Ovary (tissue), 9 donors: ENCODE data around the gene SVEP1. TPM values are rescaled to one million over a fixed set of nuclear protein-coding genes. Genes with fewer than 3 reads are reported as not detected.
"Not testable (repeated sequence)": the region's sequence is repeated elsewhere in the genome, so short reads cannot be mapped to it uniquely, and the experiment has no call there.

Experiments
- DNase-seq, 5 donors: peaks; one replicate each; pipeline ENCODE4 v3.0.0-alpha.2; 2019 to 2020
- H3K27ac ChIP-seq, 2 donors: fragments of 200-600 bp; one replicate each; pipeline versions ENCODE4 v1.5.1 to v1.8.0; 2019 to 2022
- H3K27me3 ChIP-seq: fragments of 200-600 bp; one replicate; pipeline ENCODE4 v1.8.0; 2022
- H3K36me3 ChIP-seq: fragments of 200-600 bp; sonication (generic); one replicate; pipeline ENCODE4 v1.5.1; 2019
- H3K4me1 ChIP-seq: one replicate; pipeline ENCODE4 v1.8.1; 2013; ENCODE audit warnings: mild to moderate bottlenecking, moderate library complexity; ENCODE audit not compliant: insufficient read depth
- H3K4me3 ChIP-seq: fragments of 200-600 bp; sonication (generic); one replicate; pipeline ENCODE4 v1.5.1; 2017
- H3K9me3 ChIP-seq, 2 donors: fragments of 200-600 bp in 1 of 2; sonication (generic) in 1 of 2; one replicate each; pipeline versions ENCODE4 v1.5.1 to v1.8.1; 2013 to 2019; ENCODE audit warnings: mild to moderate bottlenecking in 1 of 2, moderate library complexity in 1 of 2
- CTCF ChIP-seq, 3 donors: fragments of 450-650 bp in 2 of 3; fragments of 200-600 bp in 1 of 3; IDR thresholded peaks; one replicate each; pipeline versions ENCODE4 v1.5.1 to v1.8.0; 2016 to 2022; ENCODE audit warnings: antibody characterized with exemption in 3 of 3, mild to moderate bottlenecking in 1 of 3
- EP300 ChIP-seq: sonication (generic); formaldehyde crosslinking; IDR thresholded peaks from one replicate; pipeline ENCODE4 v1.6.1; 2017; ENCODE audit warnings: antibody characterized with exemption
- POLR2A ChIP-seq: fragments of 450-650 bp; IDR thresholded peaks from one replicate; pipeline ENCODE4 v1.6.1; 2017; ENCODE audit warnings: antibody characterized with exemption, mild to moderate bottlenecking, moderate library complexity
- WGBS, 3 donors: extraction: QIAGEN DNeasy Blood & Tissue Kit in 1 of 3; methylation state at CpG; one replicate each; pipeline versions ENCODE4 v1.1.5 to v1.1.7; 2013 to 2017; 5-methylcytosine and 5-hydroxymethylcytosine counted together
- intact Hi-C, 4 donors: fragments of 100-400 bp; cut with DNase I; formaldehyde crosslinking; loops; one replicate each; pipeline versions ENCODE4 v1.11.0 to v1.15.1; 2022 to 2023
- polyA plus RNA-seq, 2 donors: library from polyadenylated mRNA; stranded (reverse); fragments of 200-250 nt in 1 of 2; fragments of 350-450 nt in 1 of 2; fragmentation: Illumina TruSeq in 1 of 2; extraction: RNeasy Lipid Tissue Mini Kit (QIAGEN cat#74804) in 1 of 2; gene quantifications; one replicate each; pipeline ENCODE4 v1.2.3, GENCODE V29; 2013 to 2014
- total RNA-seq, 7 donors: library from RNA; depleted of rRNA in 2 of 7; stranded (reverse); fragments of >200 nt in 2 of 7; fragmentation: NEBNext Ultra II Directional in 3 of 7; extraction: Animal tissue kit (Norgen Biotek cat#: 25700) in 3 of 7; gene quantifications; one replicate each; pipeline versions ENCODE4 v1.1.0 to v1.2.4, GENCODE V29; 2016 to 2023
- donor health status: DM: no; HTN: no; CAD: no; lungs with moderate emphysema.
- donor health status: DM: no; HTN: no; CAD: no.
- donor health status: Bipolar disorder and iron deficiency.
- donor health status: DM: yes; HTN: yes; CAD: no.
- donor health status: DM: no; HTN: no; CAD: no.
- donor health status: DM: yes; HTN: yes; CAD: no.

SVEP1 gene
- total and polyA plus RNA-seq, 9 donors: 0.40 to 23.1 (median 13.3) TPM

GRCh38 chr9:110620726-110621125, 41.2 kb upstream of the SVEP1 start:
- Histone ChIP-seq H3K4me3 (no peak overlapping the region), H3K4me1 (no peaks in the 10 kb centered on the region), H3K36me3 (no peaks in the 10 kb centered on the region), H3K27me3 (no peaks in the 10 kb centered on the region), H3K9me3 (no peaks in the 10 kb centered on the region), H3K27ac (no peak overlapping the region)
- intact Hi-C loops: no loop called here
- TF ChIP-seq CTCF (IDR thresholded peaks at IDR 0.05) (no peak), POLR2A (no peak), EP300 (no peak)
- WGBS, 3 donors: 4 to 12% (median 5%) methylated on average over 3 of the region's 3 CpGs
- no peak for DNase-seq

- H3K36me3 ChIP-seq: no peaks in the 10 kb centered on the region
- no peak for DNase-seq
- intact Hi-C loops: no loop called here
- H3K27ac ChIP-seq: no peak overlapping the region
- H3K9me3 ChIP-seq: no peaks in the 10 kb centered on the region
- no peaks in the 10 kb centered on the region for H3K27me3 ChIP-seq
- no peak overlapping the region for H3K4me3 ChIP-seq
- H3K4me1 ChIP-seq: no peaks in the 10 kb centered on the region
- TF ChIP-seq EP300 (no peak), POLR2A (no peak), CTCF (IDR thresholded peaks at IDR 0.05) (no peak)
These were observed 40.3 kb upstream of the SVEP1 start for GRCh38 chr9:110619831-110620230.

GRCh38 chr9:110615498-110615897, 36.0 kb upstream of the SVEP1 start:
- no peaks in the 10 kb centered on the region for H3K36me3 ChIP-seq
- intact Hi-C loops: no loop called here
- 90 to 92% (median 90%) methylated on average over 4 of the region's 4 CpGs for WGBS, 3 donors

GRCh38 chr9:110614576-110614975, 35.0 kb upstream of the SVEP1 start:
- DNase-seq, H3K4me3 ChIP-seq, H3K27me3 ChIP-seq, H3K27ac ChIP-seq, H3K36me3 ChIP-seq, H3K4me1 ChIP-seq, H3K9me3 ChIP-seq: not testable (repeated sequence)
- intact Hi-C loops: loop anchor here in 1 of 4 donors (1.0 kb wide), 1 partner anchor 137 kb away; no protein-coding TSS in a partner anchor
- WGBS, 3 donors: 81 to 90% (median 82%) methylated on average over 8 of the region's 8 CpGs

More at GRCh38 chr9:110615498-110615897, 36.0 kb upstream of the SVEP1 start:
- Histone ChIP-seq H3K9me3 (no peaks in the 10 kb centered on the region), H3K4me3 (no peak overlapping the region), H3K4me1 (no peaks in the 10 kb centered on the region), H3K27me3 (no peaks in the 10 kb centered on the region), H3K27ac (no peak overlapping the region)
- no peak for DNase-seq
- no peak for TF ChIP-seq EP300
- no peak for TF ChIP-seq CTCF (IDR thresholded peaks at IDR 0.05)
- no peak for TF ChIP-seq POLR2A

- Histone ChIP-seq H3K9me3 (no peaks in the 10 kb centered on the region), H3K4me1 (no peaks in the 10 kb centered on the region), H3K27ac (no peak overlapping the region), H3K4me3 (no peak overlapping the region), H3K27me3 (no peaks in the 10 kb centered on the region), H3K36me3 (no peaks in the 10 kb centered on the region)
- intact Hi-C loops: no loop called here
- WGBS, 3 donors: 70 to 84% (median 79%) methylated on average over 9 of the region's 9 CpGs
- no peak for DNase-seq
- TF ChIP-seq CTCF (IDR thresholded peaks at IDR 0.05): no peak
- no peak for TF ChIP-seq POLR2A
These were observed 26.7 kb upstream of the SVEP1 start for GRCh38 chr9:110606179-110606790.
